Measurements from ENCODE around the gene ANXA2R.
"Not testable (repeated sequence)": the region's sequence is repeated elsewhere in the genome, so short reads cannot be mapped to it uniquely, and the experiment has no call there.

The ANXA2R gene

DNA sequence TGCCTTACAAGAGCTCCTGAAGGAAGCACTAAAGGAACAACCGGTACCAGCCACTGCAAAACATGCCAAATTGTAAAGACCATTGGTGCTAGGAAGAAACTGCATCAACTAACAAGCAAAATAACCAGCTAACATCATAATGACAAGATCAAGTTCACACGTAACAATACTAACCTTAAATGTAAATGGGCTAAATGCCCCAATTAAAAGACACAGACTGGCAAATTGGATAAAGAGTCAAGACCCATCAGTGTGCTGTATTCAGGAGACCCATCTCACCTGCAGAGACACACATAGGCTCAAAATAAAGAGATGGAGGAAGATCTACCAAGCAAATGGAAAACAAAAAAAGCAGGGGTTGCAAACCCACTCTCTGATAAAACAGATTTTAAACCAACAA lies 15.0 kb upstream of the ANXA2R start:
- DNase-seq: not testable (repeated sequence)

DNA sequence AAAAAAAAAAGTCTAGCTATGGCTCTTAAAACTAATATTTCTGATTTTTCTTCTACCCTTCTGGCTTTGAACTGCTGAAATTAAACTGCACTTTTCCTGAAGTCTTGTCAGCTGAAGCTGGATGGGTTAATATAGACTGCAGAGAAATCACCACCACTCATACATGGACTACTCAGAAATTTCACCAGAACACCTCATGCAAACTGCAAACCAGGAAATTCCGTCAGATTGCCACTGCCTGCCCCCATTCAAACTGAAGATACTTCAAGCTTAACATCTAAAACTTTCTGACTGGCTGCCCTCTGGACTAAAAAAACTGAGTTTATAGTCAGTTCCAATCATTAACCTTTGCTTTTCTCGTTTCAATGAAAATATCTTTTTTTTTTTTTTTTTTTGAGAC lies 11.6 kb upstream of the ANXA2R start:
- DNase-seq: no peak

DNA sequence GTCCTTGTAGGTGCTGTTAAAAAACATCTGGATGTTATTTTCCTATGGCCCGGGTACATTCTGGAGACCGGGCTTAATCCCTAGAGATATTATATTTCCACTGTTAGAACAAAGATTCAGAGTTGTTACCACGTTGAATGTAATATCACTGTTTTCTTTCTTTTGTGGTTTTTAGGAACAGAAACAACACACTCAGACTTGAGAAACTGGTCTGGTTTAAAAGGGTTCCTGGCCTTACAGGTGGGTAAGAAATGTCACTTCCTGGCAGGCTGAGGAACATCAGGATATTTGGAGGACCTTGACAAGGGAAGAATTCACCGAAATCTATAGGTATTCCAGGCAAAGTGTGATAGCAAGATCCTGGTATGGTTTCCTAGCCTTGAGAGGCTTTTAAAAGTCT lies 10.3 kb upstream of the ANXA2R start:
- no peak for DNase-seq

GRCh38 chr5:43049236-43049635 lies 9.1 kb upstream of the ANXA2R start:
- no peak for DNase-seq

DNA sequence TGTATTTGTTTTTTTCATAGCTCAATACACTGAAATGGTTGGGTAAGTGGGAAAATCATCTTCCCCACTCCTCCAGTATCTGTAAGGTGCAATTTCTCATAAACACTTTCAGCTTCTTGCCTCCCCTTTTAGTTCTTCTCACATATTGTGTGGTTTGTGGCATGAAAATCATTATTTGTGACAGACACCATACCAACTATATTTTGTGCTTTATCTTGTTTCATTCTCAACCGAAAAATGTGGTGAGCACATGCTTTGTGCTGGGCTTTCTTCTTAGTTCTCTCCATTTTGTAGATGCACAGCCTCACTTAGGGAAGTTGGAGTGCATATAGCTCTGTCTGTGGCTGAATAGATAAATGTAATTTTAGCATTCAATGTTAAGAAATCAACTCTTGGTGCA lies 6.4 kb upstream of the ANXA2R start:
- DNase-seq: no peak

- no peak for DNase-seq
Measured at GRCh38 chr5:43045236-43045635, 5.1 kb upstream of the ANXA2R start.

- no peak for DNase-seq
Measured at GRCh38 chr5:43044181-43044914, 4.2 kb upstream of the ANXA2R start.

DNA sequence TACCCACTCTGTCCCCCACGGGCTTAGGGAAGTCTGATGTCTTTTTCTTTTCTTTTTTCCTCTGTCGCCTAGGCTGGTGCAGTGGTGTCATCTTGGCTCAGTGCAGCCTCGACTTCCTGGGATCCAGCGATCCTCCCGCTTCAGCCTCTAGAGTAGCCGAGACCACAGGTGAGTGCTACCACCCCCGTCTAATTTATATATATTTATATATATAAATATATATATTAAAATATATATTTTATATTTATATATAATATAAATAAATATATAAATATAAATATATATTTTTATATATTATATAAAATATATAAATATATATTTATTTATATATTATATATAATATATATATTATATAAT lies 3.3 kb upstream of the ANXA2R start:
- no peak for DNase-seq

GRCh38 chr5:43042626-43043399 lies 2.7 kb upstream of the ANXA2R start:
- DNase-seq: peak; percentile 57 to 58

DNA sequence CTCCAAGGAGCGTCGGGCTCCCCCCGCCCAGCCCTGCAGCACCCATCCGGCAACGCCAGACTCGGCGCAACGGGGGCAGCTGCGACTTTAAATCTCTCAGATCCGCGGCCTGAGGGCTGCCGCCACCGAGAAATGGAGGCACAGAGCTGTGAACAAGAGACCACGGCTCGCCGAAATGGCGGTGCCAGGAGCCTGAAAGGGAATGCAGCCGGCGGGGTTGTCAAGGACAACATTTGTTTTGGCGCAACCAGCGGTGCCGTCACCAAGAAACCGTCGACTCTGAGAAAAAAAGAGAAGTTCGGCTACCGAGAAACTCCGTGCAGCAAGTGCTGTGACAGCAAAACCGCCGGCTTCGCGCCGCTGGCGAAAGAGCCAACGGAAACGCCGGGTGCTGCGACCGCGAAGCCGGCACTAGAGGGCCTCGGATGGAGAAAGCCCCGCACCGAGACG lies 2.1 kb upstream of the ANXA2R start:
- DNase-seq: peak; percentile 65 to 71

DNA sequence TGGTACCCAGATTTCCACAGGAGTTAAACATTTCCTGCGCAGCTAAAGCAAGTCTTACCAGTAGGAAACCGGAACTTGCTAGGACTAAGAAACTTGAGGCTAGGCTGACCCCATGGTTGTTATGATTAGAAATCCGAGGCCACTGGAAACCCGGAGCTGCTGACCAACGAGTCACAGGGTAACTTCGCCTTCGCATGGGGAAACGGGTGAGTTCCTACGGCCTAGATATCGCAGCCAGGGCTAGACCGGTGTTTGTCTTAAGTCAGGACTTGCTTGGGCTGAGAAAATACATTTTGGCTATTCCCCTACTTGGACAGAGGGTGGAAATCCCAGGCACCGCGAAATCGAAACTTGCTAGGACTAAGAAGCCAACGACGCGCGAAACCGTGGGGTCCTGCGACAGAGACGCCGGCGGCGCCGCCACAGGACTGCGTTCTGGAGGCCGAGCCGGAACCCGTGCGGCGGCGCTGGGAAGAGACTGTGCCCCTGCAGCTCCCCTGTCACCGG lies 1.6 kb upstream of the ANXA2R start:
- peak; percentile 55 to 58 for DNase-seq

GRCh38 chr5:43041110-43041668 lies 1.1 kb upstream of the ANXA2R start:
- DNase-seq: peak; percentile 26 to 34

- peak; percentile 65 to 66 for DNase-seq
Measured at GRCh38 chr5:43039471-43040286, 440 bp downstream of the ANXA2R start.

GRCh38 chr5:43039152-43039470 lies 1.0 kb downstream of the ANXA2R start:
- no peak for DNase-seq

DNA sequence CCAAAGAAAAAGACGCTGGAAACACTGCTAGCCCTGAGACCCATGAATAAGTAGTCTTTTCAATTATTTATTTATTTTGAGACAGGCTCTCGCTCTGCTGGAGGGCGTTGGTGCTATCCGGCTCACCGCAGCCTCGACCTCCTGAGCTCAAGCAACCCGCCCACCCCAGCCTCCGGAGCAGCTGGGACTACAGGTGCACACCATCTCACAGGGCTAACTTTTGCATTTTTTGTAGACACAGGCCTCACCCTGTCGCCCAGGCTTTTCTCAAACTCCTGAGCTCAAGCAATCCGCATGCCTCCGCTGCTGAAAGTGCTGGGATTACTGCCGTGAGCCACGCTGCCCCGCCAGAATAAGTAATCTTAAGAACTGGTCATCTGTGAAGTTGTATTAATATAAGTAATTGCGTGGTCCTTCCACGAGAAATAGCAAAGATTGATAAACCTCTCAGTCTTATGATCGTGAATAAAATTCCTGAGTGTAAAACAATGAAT lies 1.6 kb downstream of the ANXA2R start:
- DNase-seq: peak in 1 of 2 experiments; percentile 23

DNA sequence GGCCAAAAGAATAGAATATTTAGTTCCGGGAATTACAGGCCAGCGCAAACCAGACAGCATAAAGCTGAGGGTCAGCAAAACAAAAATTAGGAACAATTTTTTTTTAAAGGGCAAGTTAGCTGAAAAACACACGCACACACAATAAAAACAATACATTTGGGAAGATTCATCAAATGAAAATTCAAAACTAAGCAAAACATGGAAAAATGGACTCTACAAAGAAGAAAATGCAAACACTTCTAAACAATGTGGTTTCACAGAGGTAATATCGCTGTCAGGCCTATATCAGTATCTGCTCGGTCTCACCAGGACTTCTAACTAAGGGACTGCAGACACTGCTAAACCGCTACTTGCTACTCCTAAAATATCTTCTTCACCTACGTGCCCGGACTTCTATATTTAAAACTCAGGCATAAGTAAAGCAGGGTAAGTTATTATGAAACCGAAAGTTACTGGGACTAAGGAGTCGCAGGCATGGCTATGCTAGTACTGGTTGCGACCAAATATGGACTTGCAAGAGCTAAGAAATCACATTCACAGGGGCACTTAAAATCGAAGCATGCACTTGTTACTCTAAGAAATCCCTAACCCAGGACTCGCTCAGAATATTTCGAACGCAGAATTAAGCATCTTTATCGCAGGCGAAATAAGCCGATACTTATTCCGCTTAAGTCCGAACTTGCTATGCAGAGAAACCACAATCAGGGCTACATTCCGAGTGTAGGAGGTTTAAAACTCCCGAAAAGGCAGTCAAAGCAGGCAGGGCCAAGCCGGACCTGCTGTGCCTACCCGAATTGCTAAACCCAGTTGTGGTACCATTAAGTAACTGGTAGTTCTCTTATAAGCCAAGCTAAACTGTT lies 2.3 kb downstream of the ANXA2R start:
- DNase-seq: no peak

DNA sequence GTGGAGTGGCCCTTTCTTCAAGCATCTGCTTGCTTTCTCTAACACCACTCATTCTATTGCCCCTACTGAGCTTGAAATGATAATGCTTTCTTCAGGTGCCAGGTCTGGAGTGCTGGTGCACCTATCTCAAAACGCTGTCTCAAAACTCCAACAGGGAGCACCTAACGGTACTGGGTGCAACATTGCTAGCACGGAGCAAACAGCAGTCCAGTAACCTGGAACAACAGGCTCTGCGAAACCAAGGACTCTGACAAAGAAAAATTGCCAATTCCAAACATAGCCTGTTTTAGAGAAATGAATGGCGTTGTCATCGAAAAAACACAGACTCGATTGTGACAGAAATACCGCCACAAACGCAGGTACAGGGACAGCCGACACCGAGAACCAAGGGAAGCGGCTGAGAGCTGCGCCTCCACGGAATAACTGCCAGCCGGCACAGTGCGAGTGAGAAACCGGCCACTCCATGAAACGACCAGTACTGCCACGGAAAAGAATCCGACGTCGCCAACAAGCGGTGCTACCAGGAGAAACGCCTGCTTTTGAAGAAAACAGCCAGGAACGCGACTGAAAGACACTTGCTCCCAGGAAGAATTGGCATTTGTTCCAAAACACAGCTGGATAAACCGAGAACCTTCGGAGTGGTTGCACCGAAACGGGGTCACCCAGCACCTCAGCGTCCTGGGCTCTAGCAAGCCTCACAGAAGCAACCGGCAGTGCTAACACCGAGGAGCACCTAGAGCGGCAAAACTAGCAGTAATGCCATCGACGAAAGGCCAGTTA lies 3.1 kb downstream of the ANXA2R start:
- DNase-seq: no peak

DNA sequence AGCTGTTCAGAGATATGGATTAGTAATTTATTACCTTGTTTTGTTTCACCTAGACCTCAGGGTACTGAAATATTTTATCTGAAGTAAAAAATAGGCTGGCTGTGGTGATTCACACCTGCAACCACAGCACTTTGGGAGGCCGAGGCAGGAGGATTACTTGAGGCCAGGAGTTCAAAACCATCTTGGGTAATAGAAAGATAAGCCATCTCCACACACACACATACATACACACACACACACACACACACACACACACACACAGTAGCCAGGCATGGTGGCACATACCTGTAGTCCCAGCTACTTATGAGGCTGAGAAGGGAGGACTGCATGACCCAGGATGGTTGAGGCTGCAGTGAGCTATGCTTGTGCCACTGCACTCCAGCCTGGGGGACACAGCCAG lies 3.7 kb downstream of the ANXA2R start:
- DNase-seq: no peak

DNA sequence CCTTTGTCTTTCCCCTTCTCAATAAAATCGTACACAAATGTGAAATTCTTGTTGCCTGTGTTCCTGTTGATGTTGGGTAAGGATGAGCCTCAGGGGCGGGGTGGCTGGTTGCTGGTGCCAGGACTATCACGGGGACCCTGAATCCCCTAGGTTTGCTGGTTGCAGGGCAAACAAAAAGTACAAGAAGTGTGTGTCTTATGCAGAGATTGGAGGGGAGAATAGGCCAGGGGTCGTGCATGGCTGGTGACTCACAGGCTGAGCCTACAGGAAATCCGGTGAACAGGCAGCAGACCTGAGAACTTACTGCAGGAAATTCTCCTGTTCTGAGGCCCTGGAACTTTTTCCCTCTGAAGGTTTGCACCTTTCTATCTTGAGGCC lies 5.5 kb downstream of the ANXA2R start:
- no peak for DNase-seq

- no peak for DNase-seq
Measured at GRCh38 chr5:43033841-43034590, 6.1 kb downstream of the ANXA2R start.

All from activated CD4-positive, alpha-beta T cell treated with anti-CD3 and anti-CD28 coated beads, Interleukin-2, amount 50 U/mL, for 4 hours (primary cell).